Prostate gland (tissue), 2 donors: Measurements from ENCODE around the gene ZNF213.

Source experiments
- POLR2AphosphoS5 ChIP-seq: sonication (generic); formaldehyde crosslinking; IDR thresholded peaks from one replicate; pipeline ENCODE4 v1.6.1; 2017; ENCODE audit warnings: antibody characterized with exemption
- TF ChIP-seq, protein P1 (sequence below), 4 experiments: fragments of 200-600 bp in 2 of 4; fragments of 450-650 bp in 2 of 4; sonication (generic) in 2 of 4; IDR thresholded peaks; 1 replicate in 3 of 4; 2 replicates in 1 of 4; pipeline ENCODE4 v1.5.1; 2016 to 2019; ENCODE audit warnings: antibody characterized with exemption in 4 of 4, mild to moderate bottlenecking in 2 of 4, moderate library complexity in 2 of 4

DNA sequence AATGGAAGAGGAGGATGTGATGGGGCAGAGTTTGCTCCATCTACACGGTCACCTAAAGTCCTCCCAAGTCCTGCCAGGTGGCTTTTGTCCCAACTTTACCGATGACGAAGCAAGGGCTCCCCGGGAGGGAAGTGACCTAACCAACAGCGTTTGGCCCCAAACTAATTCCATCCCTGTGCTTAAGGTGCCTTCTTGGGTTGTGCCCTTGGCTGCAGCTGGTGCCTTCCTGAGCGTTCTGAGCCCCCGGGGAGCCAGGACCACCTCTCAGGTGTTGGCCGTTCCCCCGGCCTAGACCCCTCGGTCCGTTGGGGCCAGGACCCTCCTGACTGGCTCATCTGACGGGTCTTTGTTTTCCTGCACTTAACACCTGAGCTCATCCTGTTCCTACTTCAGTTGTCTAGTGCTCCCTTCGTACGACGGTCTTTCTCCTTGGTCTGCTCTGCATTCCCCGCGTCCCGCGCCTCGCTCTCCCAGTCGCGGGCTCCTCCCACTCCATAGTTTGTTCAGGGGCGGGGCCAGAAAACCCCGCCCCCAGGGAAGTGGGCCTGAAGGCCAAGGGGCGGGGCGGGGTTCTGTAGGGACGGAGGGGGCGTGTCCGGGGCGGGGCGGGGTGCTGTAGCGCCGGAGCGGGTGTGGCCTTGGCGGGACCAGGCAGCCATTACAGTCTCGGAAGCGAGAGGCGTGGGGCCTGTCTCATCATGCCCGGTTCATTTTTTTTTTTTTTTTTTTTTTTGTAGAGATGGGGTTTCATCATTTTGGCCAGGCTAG, 34.9 kb upstream of the ZNF213 start:
- TF ChIP-seq, protein P1, sequence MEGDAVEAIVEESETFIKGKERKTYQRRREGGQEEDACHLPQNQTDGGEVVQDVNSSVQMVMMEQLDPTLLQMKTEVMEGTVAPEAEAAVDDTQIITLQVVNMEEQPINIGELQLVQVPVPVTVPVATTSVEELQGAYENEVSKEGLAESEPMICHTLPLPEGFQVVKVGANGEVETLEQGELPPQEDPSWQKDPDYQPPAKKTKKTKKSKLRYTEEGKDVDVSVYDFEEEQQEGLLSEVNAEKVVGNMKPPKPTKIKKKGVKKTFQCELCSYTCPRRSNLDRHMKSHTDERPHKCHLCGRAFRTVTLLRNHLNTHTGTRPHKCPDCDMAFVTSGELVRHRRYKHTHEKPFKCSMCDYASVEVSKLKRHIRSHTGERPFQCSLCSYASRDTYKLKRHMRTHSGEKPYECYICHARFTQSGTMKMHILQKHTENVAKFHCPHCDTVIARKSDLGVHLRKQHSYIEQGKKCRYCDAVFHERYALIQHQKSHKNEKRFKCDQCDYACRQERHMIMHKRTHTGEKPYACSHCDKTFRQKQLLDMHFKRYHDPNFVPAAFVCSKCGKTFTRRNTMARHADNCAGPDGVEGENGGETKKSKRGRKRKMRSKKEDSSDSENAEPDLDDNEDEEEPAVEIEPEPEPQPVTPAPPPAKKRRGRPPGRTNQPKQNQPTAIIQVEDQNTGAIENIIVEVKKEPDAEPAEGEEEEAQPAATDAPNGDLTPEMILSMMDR (IDR thresholded peaks at IDR 0.05): no peak
- peak; percentile 45 for TF ChIP-seq POLR2AphosphoS5
